ENCODE data around the gene TMEM120A.

DNA sequence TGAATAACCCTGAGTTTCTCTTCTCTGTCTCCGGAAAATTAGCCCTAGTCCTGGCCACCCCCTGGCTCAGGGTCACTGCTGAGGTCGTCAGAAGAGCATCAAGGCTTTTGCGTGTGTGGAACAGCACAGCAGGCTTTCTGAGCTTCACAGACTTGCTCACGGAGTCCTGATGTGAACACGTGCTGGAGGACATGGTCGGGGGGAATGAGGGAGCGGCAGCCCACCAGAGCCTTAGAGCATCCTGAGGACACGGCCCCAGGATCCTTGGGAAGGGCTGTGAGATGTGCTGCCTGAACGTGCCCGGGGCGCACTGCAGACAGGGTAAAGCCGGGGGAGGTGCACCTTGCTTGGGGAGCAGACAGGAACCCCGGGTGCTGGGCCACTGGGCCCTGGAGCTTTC lies 28.8 kb downstream of the TMEM120A start:
- TF ChIP-seq CTCF (conservative IDR thresholded peaks at IDR 0.05; ENCODE audit: low read length): no peak
- no peak for TF ChIP-seq EZH2phosphoT487 (IDR thresholded peaks at IDR 0.05; ENCODE audit: borderline replicate concordance, low read depth, low read length)

Data from OCI-LY7 (cell line).